NCI-H2227 (cell line): ENCODE results near the gene IFI27L2.
"Not testable (repeated sequence)": the region's sequence is repeated elsewhere in the genome, so short reads cannot be mapped to it uniquely, and the experiment has no call there.

Source experiments
- DNase-seq: peaks from one replicate; lab custom pipeline; 2025; ENCODE audit not compliant: unreplicated experiment; lab: John Stamatoyannopoulos, UW

IFI27L2 gene

DNA sequence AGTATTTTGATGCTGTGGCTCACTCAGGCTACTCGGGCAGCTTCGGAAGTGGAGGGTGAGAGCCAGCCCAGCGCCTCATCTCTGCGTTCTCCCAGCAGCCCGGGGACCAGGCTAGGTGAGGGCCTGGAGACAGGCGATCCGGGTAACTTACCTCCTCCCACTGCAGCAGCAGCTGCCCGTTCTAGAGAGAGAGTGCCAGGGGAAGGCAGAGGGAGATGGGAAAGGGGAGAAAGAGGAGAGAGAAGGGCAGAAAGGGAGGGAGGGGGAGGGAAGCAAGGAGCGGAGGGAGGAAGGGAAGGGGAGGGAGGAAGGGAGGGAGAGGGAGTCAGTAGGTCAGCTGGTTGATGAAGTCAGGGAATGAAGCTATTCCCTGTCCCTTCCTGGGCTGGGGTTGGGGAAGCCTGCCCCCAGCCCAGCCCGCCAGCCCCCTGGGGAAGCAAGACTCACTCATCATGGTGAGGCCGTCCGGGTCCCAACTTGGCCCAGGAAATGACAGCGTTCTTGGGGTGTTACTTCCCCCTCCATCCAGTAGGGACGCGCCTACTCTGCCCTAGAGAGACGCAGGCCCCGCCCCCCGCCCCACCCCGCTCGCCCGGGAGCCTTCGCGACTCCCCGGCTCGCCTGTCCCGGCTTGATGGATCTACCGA is at the start of gene IFI27L2:
IFI27L2 (minus strand) TSS at position 494 of the 647 bp plus-strand sequence; CDS start at position 454, 40 bp downstream.
- peak; percentile 87 for DNase-seq

DNA sequence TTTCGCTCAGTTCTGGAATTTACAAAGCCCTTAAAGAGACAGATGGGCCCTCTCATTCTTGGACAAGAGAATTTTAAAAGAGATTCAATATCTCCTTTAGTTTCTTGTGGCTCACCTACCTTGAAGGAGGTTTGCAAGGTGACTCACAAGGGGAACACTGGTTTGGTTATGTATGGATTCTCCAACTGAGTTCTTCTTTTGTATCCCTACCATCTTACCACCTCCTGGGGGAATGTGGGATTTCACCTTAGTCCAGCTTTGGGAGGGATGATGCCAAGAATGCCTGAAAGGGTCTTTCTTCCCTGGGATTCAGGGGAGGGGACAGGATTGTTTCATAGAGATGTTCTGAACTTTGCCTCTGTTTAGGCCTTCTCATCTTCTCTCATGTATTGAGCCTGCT is 48.4 kb upstream of the IFI27L2 start:
- no peak for DNase-seq

- no peak for DNase-seq
Observed at GRCh38 chr14:94176808-94177207, 47.4 kb upstream of the IFI27L2 start.

DNA sequence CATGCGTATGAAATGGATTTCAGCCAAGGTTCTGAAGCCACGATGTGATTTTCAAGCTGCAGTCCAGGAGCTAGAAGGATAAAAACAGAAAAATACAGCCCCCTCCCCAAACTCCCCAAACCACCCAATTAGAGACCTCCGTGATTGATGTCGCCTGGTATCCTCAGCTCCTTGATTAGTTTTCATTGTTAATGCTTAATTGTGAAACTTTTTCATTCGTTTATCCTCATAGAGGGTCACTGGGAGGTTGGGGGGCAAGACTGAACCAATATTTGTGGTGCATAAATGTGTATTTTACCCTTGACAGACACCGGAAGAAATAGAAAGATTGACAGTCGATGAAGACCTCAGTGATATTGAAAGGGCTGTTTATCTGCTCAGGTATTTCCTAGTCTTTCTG is 46.3 kb upstream of the IFI27L2 start:
- DNase-seq, result no peak

DNA sequence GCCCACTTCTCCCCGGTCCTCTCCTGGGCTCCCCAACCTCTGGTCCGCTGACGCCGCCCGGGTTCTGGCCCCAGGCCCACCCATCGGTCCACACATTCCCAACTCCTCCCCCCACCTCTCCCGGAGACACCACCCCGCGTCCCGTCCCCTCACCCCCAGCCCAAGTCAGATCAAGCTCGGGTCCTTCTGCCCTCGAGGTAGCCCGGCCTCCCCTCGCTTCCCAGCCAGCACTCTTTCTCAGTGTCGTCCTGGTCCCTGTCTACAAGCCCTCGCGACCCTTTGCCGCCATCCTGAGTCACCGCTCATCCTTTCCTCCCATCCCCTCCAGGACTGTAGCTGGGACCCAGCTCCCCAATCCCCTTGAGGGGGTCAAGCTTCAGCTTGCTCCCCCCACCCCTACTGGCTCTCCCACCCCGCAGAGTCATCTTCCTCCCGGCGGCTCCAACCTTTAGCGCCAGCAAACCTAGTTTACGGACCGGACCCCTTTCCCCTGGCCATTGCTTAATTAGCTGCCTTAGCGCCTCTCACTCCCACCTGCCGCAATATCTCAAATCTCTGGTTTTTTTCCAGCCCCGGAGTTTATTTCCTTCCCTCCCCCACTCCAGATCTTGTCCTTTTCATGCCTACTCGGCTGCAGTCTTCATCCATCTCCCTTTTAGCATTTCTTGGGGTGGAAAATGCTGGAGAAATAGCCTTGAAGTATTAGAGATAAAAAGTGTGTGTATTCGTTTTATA is 45.8 kb upstream of the IFI27L2 start:
- DNase-seq, result peak; percentile 46

DNA sequence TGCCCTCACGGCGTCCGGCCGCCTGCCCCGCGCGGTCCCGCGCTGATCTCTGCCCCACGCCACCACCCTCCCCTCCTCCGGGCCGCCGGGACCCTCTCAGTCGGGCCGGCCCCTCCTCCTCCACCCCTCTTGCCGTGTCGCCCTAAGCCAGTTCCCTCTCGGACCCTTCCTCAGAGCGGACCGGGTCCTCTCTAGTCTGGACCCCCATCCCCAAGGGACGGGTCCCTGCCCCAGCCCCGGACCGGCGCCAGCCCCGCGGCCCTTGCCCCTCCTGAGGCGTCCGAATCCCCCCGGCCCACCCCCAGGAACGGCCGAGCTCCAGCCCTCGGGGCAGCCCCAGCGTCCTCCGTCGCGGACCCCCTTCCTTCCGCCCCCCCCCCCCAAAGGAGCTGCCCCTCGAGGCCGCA is 45.2 kb upstream of the IFI27L2 start:
- DNase-seq, result no peak

GRCh38 chr14:94173885-94174603 is 44.6 kb upstream of the IFI27L2 start, which contains the start of gene PPP4R4:
Gene PPP4R4 (plus strand): TSS chr14:94174322. CDS start chr14:94174466, 144 bp downstream.
- DNase-seq, result peak; percentile 95

DNA sequence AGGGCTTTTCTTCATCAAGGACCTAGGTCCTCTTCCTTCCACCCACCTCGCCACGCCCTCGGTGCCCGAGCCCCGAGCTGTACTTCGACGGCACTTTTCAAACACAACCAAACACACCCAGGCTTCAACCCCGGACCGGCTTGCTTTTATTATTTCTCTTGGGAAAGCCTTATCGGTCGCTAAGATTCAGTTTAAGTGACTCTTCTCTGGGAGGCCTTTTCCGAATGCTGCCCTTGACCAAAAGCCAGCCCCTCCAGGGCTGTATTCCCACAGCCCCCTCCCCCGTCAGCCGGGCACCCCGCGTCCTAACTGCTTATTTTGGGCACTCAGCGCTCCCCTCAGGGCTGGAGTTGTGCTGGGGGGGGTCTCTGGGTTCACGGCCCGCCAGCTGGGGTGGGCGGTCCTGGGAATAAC is 44.1 kb upstream of the IFI27L2 start:
- DNase-seq, result no peak

GRCh38 chr14:94172545-94172944 is 43.1 kb upstream of the IFI27L2 start:
- peak; percentile 27 for DNase-seq

DNA sequence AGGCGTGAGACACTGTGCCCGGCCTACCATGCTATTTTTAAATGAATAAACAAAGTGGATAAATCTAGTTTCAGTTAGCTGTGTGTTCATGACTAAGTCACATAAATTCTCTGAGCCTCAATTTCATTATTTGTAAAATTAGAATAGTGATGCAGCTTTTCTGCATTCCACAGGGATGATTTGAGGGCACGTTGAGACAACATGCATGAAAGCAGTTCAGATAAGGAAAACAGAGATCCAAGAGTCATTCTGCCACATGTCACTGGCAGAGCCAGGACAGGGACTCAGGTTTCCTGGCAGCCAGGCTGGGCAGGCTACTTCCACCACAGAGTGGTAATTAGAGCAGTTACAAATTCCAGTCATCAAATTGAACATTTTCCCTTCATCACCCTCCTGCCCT is 41.8 kb upstream of the IFI27L2 start:
- no peak for DNase-seq

GRCh38 chr14:94170136-94170535 is 40.7 kb upstream of the IFI27L2 start:
- DNase-seq, result no peak

- DNase-seq, result no peak
Observed at GRCh38 chr14:94165744-94166143, 36.3 kb upstream of the IFI27L2 start.

DNA sequence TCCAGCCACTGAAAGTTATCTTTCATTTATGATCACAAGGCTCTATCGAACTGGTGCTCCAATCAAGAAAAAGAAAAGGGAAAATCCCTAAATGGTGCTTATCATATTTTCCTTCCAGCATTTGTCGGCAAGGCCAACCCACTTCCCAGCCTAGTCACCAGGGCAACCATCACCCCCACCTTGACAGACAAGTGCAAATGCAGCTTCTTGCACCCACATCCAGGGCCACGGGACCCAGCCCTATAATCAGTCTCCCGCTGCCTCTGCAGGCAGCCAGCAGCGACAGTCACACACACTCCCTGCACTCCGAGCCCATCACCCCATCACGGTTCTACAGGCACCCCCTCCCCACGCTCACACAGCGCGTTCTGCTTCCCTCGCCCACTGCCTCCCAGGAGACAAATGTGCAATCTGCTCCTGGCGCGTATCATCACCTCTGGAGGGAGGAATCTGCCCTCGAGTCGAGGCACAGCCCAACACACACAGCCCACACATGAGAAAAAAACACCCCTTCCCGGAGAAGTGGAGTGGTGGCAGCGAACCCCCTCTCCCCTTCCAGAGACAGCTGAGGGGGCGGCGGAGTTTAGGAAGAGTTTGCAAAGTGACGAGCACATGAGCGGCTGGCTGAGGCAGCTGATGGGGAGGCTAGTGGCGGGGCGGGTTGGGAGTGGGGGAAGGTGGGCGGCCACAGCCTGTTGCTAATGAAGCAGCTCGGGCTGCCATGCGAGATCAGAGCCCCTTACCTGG is 35.5 kb upstream of the IFI27L2 start:
- DNase-seq, result peak; percentile 69

GRCh38 chr14:94163796-94164195 is 34.4 kb upstream of the IFI27L2 start:
- DNase-seq, result peak; percentile 21

- no peak for DNase-seq
Observed at GRCh38 chr14:94162466-94162865, 33.1 kb upstream of the IFI27L2 start.

GRCh38 chr14:94161981-94162380 is 32.6 kb upstream of the IFI27L2 start:
- no peak for DNase-seq

- no peak for DNase-seq
Observed at GRCh38 chr14:94161058-94161457, 31.7 kb upstream of the IFI27L2 start.

- DNase-seq, result no peak
Observed at GRCh38 chr14:94158239-94158883, 29.0 kb upstream of the IFI27L2 start.

DNA sequence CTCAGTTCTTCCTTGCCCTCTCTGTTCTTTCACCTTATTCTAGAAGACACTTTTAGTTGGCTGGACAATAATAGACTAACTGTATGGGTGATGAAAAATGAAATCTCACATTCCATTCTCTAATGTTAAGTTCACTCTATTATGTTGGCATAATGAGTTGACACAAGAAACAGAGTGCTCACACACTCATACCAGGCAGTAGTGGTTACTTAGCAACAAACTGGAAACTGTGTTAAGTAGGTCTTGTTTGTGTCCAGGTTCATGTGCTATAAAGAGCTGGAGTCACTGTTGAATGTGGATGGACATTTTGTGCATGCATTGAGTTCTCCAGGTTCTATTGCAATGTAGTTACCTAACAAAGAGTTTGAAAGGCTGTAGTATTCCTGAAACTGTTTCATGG is 27.8 kb upstream of the IFI27L2 start:
- DNase-seq, result no peak

GRCh38 chr14:94156143-94156542 is 26.7 kb upstream of the IFI27L2 start:
- DNase-seq, result not testable (repeated sequence)
